OCI-LY7 (cell line): ENCODE data around the gene CPLX3. TPM values are rescaled to one million over a fixed set of nuclear protein-coding genes. Genes with fewer than 3 reads are reported as not detected.
"Not testable (repeated sequence)": the region's sequence is repeated elsewhere in the genome, so short reads cannot be mapped to it uniquely, and the experiment has no call there.

Source experiments
- BruUV-seq: library from RNA; stranded (reverse); fragments of 400-500 nt; replicated peaks from 2 replicates; lab custom pipeline; 2021; lab: Mats Ljungman, UMichigan
- CTCF ChIA-PET: fragments of 300-600 bp; sonication (Branson Sonifier 250); formaldehyde crosslinking; loops from one replicate; lab custom pipeline; 2022; ENCODE audit warnings: antibody characterized with exemption; ENCODE audit not compliant: unreplicated experiment; lab: Charles Lee
- POLR2A ChIA-PET: fragments of 300-600 bp; sonication (Branson Sonifier 250); formaldehyde crosslinking; loops from one replicate; lab custom pipeline; 2022; ENCODE audit warnings: antibody characterized with exemption; lab: Charles Lee
- DNase-seq: peaks from one replicate; pipeline ENCODE4 v3.0.0-alpha.2; 2015; ENCODE audit warnings: low spot score
- H2AFZ ChIP-seq: fragments of 200-600 bp; sonication (generic), shearing (Covaris generic); 2 replicates; pipeline ENCODE4 v1.6.1; 2014; ENCODE audit warnings: mild to moderate bottlenecking, antibody characterized with exemption, low read length, moderate library complexity
- H3K27ac ChIP-seq: fragments of 200-600 bp; sonication (generic); 2 replicates; pipeline ENCODE4 v1.5.1; 2014; ENCODE audit warnings: mixed run types, low read depth, mild to moderate bottlenecking, moderate library complexity, low read length, inconsistent platforms; ENCODE audit not compliant: poor library complexity, severe bottlenecking
- H3K36me3 ChIP-seq: fragments of 200-600 bp; sonication (generic); 2 replicates; pipeline ENCODE4 v1.6.1; 2014; ENCODE audit warnings: mild to moderate bottlenecking, antibody characterized with exemption, low read length, moderate library complexity, mixed read lengths; ENCODE audit not compliant: insufficient read depth
- H3K4me1 ChIP-seq: fragments of 200-600 bp; sonication (generic); 2 replicates; pipeline ENCODE4 v1.5.1; 2014; ENCODE audit warnings: mild to moderate bottlenecking, low read length; ENCODE audit not compliant: insufficient read depth, poor library complexity, severe bottlenecking
- H3K4me2 ChIP-seq: fragments of 200-600 bp; sonication (generic); 2 replicates; pipeline ENCODE4 v1.6.1; 2014; ENCODE audit warnings: mild to moderate bottlenecking, low read length
- H3K4me3 ChIP-seq: fragments of 200-600 bp; sonication (generic); 2 replicates; pipeline ENCODE4 v1.5.1; 2014; ENCODE audit warnings: mild to moderate bottlenecking, low read depth, low read length; ENCODE audit not compliant: poor library complexity, severe bottlenecking
- H3K79me2 ChIP-seq: fragments of 200-600 bp; sonication (generic); 2 replicates; pipeline ENCODE4 v1.6.1; 2016; ENCODE audit warnings: low read depth, mild to moderate bottlenecking, low read length, moderate library complexity, mixed read lengths; ENCODE audit not compliant: insufficient read depth
- H3K9me2 ChIP-seq: fragments of 200-600 bp; sonication (generic); 2 replicates; pipeline ENCODE4 v1.6.1; 2016; ENCODE audit warnings: mild to moderate bottlenecking, low read length, mixed read lengths; ENCODE audit not compliant: insufficient read depth
- H3K9me3 ChIP-seq: fragments of 200-600 bp; sonication (generic); 2 replicates; pipeline ENCODE4 v1.6.1; 2014; ENCODE audit warnings: mild to moderate bottlenecking, mixed run types, low read length, mixed read lengths
- H4K20me1 ChIP-seq: fragments of 200-600 bp; sonication (generic); 2 replicates; pipeline ENCODE4 v1.6.1; 2014; ENCODE audit warnings: mild to moderate bottlenecking, antibody characterized with exemption, low read length, moderate library complexity, mixed read lengths; ENCODE audit not compliant: insufficient read depth
- EZH2phosphoT487 ChIP-seq: fragments of 200-600 bp; sonication (generic); IDR thresholded peaks from 2 replicates; pipeline ENCODE4 v1.6.1; 2018; ENCODE audit warnings: low read depth, borderline replicate concordance, mild to moderate bottlenecking, mixed run types, antibody characterized with exemption, low read length, moderate library complexity, mixed read lengths
- intact Hi-C: fragments of 100-400 bp; cut with micrococcal nuclease; formaldehyde crosslinking; loops from one replicate; pipeline ENCODE4 v1.10.0; 2022; ENCODE audit not compliant: unreplicated experiment
- total RNA-seq, 2 experiments: library from RNA; depleted of rRNA in 1 of 2; stranded (reverse); fragments of >200 nt in 1 of 2; shearing (Covaris generic) in 1 of 2; gene quantifications; 2 replicates each; pipeline ENCODE4 v1.2.3, GENCODE V29; 2014 to 2022
- TF ChIP-seq, protein P1 (sequence below): fragments of 200-600 bp; sonication (generic); conservative IDR thresholded peaks from 2 replicates; pipeline ENCODE4 v1.5.1; 2014; ENCODE audit warnings: mild to moderate bottlenecking, antibody characterized with exemption, low read length, moderate library complexity, mixed read lengths

CPLX3 gene
- total RNA-seq, 2 experiments from 2014 or later = 0.35 to 1.5 TPM

DNA sequence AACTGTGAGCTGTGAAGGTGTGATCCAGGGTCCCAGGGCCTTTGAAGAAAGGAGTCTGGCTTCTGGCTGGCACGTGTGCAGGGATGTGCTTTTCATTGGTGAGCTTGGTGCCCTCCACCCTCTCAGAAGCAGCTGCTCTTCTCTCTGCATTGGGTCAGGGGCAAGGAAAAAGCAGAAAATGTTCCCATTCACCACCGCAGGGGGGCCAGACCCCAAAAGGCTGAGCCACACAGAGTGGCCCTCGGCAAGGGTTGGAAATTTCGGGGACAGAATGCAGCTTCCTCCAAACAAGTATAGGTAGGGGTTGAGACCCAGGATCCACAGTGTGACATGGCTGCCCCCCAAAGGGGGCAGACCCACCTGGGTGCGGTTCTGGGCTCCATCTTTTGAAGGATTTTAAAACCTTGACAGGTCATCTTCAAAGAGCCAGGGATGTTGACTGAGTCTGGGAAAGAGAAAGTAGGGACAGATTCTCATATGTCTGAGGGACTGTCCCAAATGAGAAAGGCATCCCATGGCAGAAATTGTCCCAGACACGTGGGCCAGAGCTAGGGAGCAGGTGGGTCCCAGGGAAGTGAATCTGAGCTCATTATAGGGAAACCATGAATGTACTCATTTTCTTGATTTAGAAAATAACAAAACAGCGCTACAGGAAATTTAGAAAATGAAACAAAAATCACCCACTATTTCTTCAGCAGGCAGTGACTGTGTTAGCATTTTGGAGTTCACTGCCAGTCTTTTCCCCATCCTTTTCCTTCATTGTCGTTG, 41.8 kb upstream of the CPLX3 start:
- no peaks in the 10 kb centered on the region for H3K9me3 ChIP-seq
- intact Hi-C loops = loop anchor here (5.0 kb wide), 3 partner anchors 223 to 668 kb away; partner anchors contain the start of genes C15orf39 and SIN3A
- peak overlapping the region; percentile 92 for H3K4me2 ChIP-seq
- peaks cover 72% of the 10 kb centered on the region for H3K4me1 ChIP-seq
- peaks cover 52% of the 10 kb centered on the region for H3K36me3 ChIP-seq
- H2AFZ ChIP-seq = no peak overlapping the region
- POLR2A ChIA-PET = interaction anchor here (0.6 to 11.8 kb wide), 5 partner anchors 8 to 215 kb away, joined by 3 to 221 read pairs (median 8); partner anchors contain the start of gene CSK
- H3K9me2 ChIP-seq = no peaks in the 10 kb centered on the region
- peak; percentile 61 for DNase-seq
- peak overlapping the region; percentile 99 for H3K27ac ChIP-seq
- peaks cover 86% of the 10 kb centered on the region for H3K79me2 ChIP-seq
- peaks cover 5% of the 10 kb centered on the region; the same call in 1 of the 2 replicates for H4K20me1 ChIP-seq
- no TSS peak for BruUV-seq
- CTCF ChIA-PET = interaction anchor here (1.5 to 1.9 kb wide), 3 partner anchors 9 to 14 kb away, joined by 8 to 10 read pairs (median 10); no protein-coding TSS in a partner anchor
- H3K4me3 ChIP-seq = peak overlapping the region; percentile 97
- TF ChIP-seq, protein P1, sequence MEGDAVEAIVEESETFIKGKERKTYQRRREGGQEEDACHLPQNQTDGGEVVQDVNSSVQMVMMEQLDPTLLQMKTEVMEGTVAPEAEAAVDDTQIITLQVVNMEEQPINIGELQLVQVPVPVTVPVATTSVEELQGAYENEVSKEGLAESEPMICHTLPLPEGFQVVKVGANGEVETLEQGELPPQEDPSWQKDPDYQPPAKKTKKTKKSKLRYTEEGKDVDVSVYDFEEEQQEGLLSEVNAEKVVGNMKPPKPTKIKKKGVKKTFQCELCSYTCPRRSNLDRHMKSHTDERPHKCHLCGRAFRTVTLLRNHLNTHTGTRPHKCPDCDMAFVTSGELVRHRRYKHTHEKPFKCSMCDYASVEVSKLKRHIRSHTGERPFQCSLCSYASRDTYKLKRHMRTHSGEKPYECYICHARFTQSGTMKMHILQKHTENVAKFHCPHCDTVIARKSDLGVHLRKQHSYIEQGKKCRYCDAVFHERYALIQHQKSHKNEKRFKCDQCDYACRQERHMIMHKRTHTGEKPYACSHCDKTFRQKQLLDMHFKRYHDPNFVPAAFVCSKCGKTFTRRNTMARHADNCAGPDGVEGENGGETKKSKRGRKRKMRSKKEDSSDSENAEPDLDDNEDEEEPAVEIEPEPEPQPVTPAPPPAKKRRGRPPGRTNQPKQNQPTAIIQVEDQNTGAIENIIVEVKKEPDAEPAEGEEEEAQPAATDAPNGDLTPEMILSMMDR = peak; percentile 69
- no peak for TF ChIP-seq EZH2phosphoT487

DNA sequence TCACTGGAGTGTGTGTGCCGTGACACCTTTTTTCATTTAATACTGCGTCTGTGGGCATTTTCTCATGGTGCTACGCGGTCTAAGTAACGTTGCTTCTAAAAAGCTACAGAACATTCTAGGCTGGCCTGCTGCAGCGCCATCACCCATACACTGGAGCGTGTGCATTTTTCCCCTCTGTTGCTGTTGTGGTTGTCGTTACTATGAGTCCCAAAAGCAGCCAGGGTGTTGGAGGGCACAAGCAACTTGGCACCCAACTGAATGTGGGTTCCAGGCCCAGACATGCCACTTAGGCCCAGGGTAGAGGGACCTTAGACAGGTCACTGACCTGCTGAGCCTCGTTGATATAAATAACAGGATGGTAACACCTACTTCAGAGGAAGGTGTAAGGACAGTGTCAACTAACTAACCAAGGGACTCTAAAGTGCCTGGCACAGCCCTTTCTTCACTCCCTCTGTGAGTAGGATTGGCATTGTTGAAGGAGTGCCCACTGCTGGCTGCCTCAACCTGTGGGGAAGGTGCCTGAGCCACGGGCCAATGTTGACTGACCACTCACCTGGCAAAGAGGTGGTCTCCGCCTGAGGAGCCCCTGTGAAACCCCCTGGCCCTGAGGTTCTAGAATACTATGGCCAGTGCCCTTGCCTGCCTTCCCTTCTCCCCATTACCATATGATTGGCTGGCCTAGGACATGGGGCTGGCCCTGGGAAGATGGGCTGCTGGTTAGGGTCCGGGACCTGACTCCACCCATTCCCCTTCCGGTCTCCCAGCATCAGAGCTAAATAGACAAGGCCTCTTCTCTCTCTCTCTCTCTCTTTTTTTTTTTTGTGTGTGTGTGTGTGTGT, 41.0 kb upstream of the CPLX3 start:
- peak overlapping the region; percentile 99 for H3K27ac ChIP-seq
- H3K4me3 ChIP-seq = peak overlapping the region; percentile 97
- BruUV-seq = no TSS peak
- H3K9me2 ChIP-seq = no peaks in the 10 kb centered on the region
- peaks cover 60% of the 10 kb centered on the region for H3K36me3 ChIP-seq
- no peaks in the 10 kb centered on the region for H3K9me3 ChIP-seq
- intact Hi-C loops = loop anchor here (5.0 kb wide), 2 partner anchors 222 to 667 kb away; partner anchors contain the start of gene SIN3A
- peak overlapping the region; percentile 92 for H3K4me2 ChIP-seq
- H2AFZ ChIP-seq = no peak overlapping the region
- peaks cover 87% of the 10 kb centered on the region for H3K79me2 ChIP-seq
- H4K20me1 ChIP-seq = peaks cover 5% of the 10 kb centered on the region; the same call in 1 of the 2 replicates
- CTCF ChIA-PET = interaction anchor here (0.6 to 1.9 kb wide), 4 partner anchors 8 to 14 kb away, joined by 3 to 10 read pairs (median 9); no protein-coding TSS in a partner anchor
- peak; percentile 57 for DNase-seq
- peaks cover 72% of the 10 kb centered on the region for H3K4me1 ChIP-seq
- TF ChIP-seq EZH2phosphoT487 = no peak
- TF ChIP-seq, protein P1 = 0 out of 2 replicates have a peak, but pooled peaks have one; percentile 14
- POLR2A ChIA-PET = interaction anchor here (0.6 to 11.8 kb wide), 4 partner anchors 8 to 215 kb away, joined by 3 to 221 read pairs (median 14); partner anchors contain the start of gene CSK

DNA sequence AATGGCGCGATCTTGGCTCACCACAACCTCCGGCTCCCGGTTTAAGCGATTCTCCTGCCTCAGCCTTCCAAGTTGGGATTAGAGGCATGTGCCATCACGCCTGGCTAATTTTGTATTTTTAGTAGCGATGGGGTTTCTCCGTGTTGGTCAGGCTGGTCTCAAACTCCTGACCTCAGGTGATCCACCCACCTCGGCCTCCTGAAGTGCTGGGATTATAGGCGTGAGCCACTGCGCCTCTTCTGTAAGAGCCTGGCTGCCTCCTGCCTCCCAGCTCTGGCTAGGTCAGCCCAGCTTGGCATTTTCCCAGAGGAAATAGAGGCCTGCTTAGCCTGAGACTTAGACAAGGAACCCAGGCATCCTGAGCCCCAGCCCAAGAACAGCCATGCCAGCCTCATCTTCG, 40.3 kb upstream of the CPLX3 start:
- intact Hi-C loops = loop anchor here (5.0 kb wide), 2 partner anchors 221 to 666 kb away; partner anchors contain the start of gene SIN3A
- H4K20me1 ChIP-seq, H3K9me3 ChIP-seq, H3K9me2 ChIP-seq, H2AFZ ChIP-seq, DNase-seq: not testable (repeated sequence)
- ChIA-PET POLR2A (interaction anchor here (11.8 kb wide), 1 partner anchor 10 kb away, joined by 221 read pairs; the partner anchor contains the start of gene CSK), CTCF (interaction anchor here (0.6 to 0.7 kb wide), 2 partner anchors 8 to 11 kb away, joined by 3 read pairs; no protein-coding TSS in a partner anchor)
- Histone ChIP-seq H3K27ac (peak overlapping the region; percentile 99), H3K4me3 (peak overlapping the region; percentile 97), H3K4me2 (peak overlapping the region; percentile 92), H3K79me2 (peaks cover 87% of the 10 kb centered on the region), H3K36me3 (peaks cover 67% of the 10 kb centered on the region), H3K4me1 (peaks cover 76% of the 10 kb centered on the region)
- BruUV-seq = TSS peak; percentile 44
